Measurements from ENCODE around the gene LRRC72. TPM values are rescaled to one million over a fixed set of nuclear protein-coding genes. Genes with fewer than 3 reads are reported as not detected.

Gene LRRC72
- total and polyA plus RNA-seq, 9 of the 15 experiments (the other 6 are each of a cell fraction or from before 2014, with no cell fraction given): 0.10 TPM; not detected in 8

GRCh38 chr7:16546921-16547505 lies 20.4 kb downstream of the LRRC72 start:
- H3K27me3 ChIP-seq (ENCODE audit: control insufficient read depth in 2 of 2, insufficient read depth in 2 of 2, low read length in 2 of 2): no peaks in the 10 kb centered on the region
- H3K79me2 ChIP-seq (ENCODE audit: control insufficient read depth, insufficient read depth, low read length): no peaks in the 10 kb centered on the region
- in situ Hi-C loops (cut with MboI) (no loop called here), intact Hi-C loops (cut with micrococcal nuclease) (no loop called here)
- H3K9me3 ChIP-seq (replicated peaks; ENCODE audit: control insufficient read depth, insufficient read depth, low read depth, low read length): no peaks in the 10 kb centered on the region
- H3K9ac ChIP-seq (ENCODE audit: insufficient read depth in 1 of 2, low read depth in 2 of 2, low read length in 2 of 2): 0 out of 4 replicates have a peak overlapping the region, but pooled peaks of 1 of the 2 experiments have one; percentile 36
- H4K20me1 ChIP-seq (replicated peaks; ENCODE audit: control insufficient read depth, insufficient read depth, low read length): no peaks in the 10 kb centered on the region
- ChIA-PET CTCF (ENCODE audit: low intra/inter-chr PET ratio) (no interaction called here), POLR2A (interaction anchor here (0.6 to 1.2 kb wide), 2 partner anchors 25 to 101 kb away, joined by 3 read pairs; no protein-coding TSS in a partner anchor)
- BruUV-seq (replicated peaks): no TSS peak
- no peaks in the 10 kb centered on the region for H3K9me1 ChIP-seq (ENCODE audit: control insufficient read depth, insufficient read depth, low read length)
- H3K4me3 ChIP-seq: no peak overlapping the region
- H3K4me1 ChIP-seq (replicated peaks in 1 of 2; ENCODE audit: control insufficient read depth in 2 of 2, insufficient read depth in 2 of 2, low read length in 2 of 2): peaks cover 0 to 5% of the 10 kb centered on the region in 2 experiments; a peak in 1 of 5 replicates
- DNase-seq (ENCODE audit: extremely low read depth in 1 of 4, low spot score in 3 of 4) (no peak), ATAC-seq (no peak; the same call in 1 of the 3 replicates), FAIRE-seq (no peak)
- 52% methylated on average over 7 of the region's 7 CpGs for WGBS (ENCODE audit: insufficient coverage, low coverage, missing lambda C conversion rate)
- H3K4me2 ChIP-seq (ENCODE audit: insufficient read depth, low read length): no peak overlapping the region
- 0 out of 2 replicates have a peak overlapping the region, but pooled peaks have one; percentile 30 for H2AFZ ChIP-seq (ENCODE audit: low read depth, low read length)
- H3K36me3 ChIP-seq (ENCODE audit: control insufficient read depth, insufficient read depth, low read length): no peaks in the 10 kb centered on the region
- H3K27ac ChIP-seq (ENCODE audit: extremely low read depth, low read depth, low read length): no peak overlapping the region
- TF ChIP-seq ZNF239 (CRISPR knock-in tag; IDR thresholded peaks at IDR 0.05) (no peak), ZNF354B (CRISPR knock-in tag; IDR thresholded peaks at IDR 0.05) (no peak), SP1 (CRISPR knock-in tag; IDR thresholded peaks at IDR 0.05) (no peak), GTF2A2 (tag; IDR thresholded peaks at IDR 0.05) (no peak), MCM2 (IDR thresholded peaks at IDR 0.05; ENCODE audit: low read depth) (no peak), MECOM (CRISPR knock-in tag; IDR thresholded peaks at IDR 0.05) (no peak), ETV5 (CRISPR knock-in tag; IDR thresholded peaks at IDR 0.05; ENCODE audit: low read depth) (no peak), THAP12 (CRISPR knock-in tag; IDR thresholded peaks at IDR 0.05) (no peak), PHTF2 (CRISPR knock-in tag; IDR thresholded peaks at IDR 0.05) (no peak), CBX2 (IDR thresholded peaks at IDR 0.05; ENCODE audit: insufficient read depth, low read length, poor library complexity, severe bottlenecking) (no peak), WHSC1 (IDR thresholded peaks at IDR 0.05; ENCODE audit: low read length) (no peak), ZNF431 (CRISPR knock-in tag; IDR thresholded peaks at IDR 0.05) (no peak), SFPQ (IDR thresholded peaks at IDR 0.05; ENCODE audit: low read depth, low read length) (no peak), ATF4 (CRISPR knock-in tag; IDR thresholded peaks at IDR 0.05) (no peak), JUN (IDR thresholded peaks at IDR 0.05; ENCODE audit: borderline replicate concordance, low read depth, low read length) (no peak), JUN (CRISPR knock-in tag; IDR thresholded peaks at IDR 0.05; ENCODE audit: borderline replicate concordance) (no peak), ZNF316 (IDR thresholded peaks at IDR 0.05) (no peak), MYBL2 (IDR thresholded peaks at IDR 0.05; ENCODE audit: low read depth) (no peak), MYBL2 (CRISPR knock-in tag; IDR thresholded peaks at IDR 0.05; ENCODE audit: borderline replicate concordance) (no peak), FOXK2 (conservative IDR thresholded peaks at IDR 0.05 in 1 of 2, IDR thresholded peaks at IDR 0.05 in 1 of 2; ENCODE audit: low read depth in 2 of 2) (no peak)
